Measurements from ENCODE around the gene ADSS2.

DNA sequence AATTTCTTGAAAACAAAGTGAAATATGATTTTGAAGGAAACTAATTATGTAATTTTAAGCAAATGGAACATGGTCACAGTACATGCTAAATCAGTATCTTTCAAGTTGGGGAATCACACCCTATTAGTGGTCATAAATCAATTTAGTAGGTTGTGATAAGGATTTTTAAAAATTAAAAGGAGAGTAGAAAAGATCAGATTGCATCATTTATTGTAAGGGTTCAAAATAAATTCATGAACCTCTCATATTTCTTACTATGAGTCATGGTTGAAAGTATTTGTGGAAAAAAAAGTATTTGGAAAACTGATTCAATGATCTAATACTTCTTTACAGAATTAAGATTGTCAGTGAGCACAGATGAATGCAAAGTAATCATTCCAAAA, 14.6 kb downstream of the ADSS2 start:
- TF ChIP-seq, protein P1, sequence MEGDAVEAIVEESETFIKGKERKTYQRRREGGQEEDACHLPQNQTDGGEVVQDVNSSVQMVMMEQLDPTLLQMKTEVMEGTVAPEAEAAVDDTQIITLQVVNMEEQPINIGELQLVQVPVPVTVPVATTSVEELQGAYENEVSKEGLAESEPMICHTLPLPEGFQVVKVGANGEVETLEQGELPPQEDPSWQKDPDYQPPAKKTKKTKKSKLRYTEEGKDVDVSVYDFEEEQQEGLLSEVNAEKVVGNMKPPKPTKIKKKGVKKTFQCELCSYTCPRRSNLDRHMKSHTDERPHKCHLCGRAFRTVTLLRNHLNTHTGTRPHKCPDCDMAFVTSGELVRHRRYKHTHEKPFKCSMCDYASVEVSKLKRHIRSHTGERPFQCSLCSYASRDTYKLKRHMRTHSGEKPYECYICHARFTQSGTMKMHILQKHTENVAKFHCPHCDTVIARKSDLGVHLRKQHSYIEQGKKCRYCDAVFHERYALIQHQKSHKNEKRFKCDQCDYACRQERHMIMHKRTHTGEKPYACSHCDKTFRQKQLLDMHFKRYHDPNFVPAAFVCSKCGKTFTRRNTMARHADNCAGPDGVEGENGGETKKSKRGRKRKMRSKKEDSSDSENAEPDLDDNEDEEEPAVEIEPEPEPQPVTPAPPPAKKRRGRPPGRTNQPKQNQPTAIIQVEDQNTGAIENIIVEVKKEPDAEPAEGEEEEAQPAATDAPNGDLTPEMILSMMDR (IDR thresholded peaks at IDR 0.05; ENCODE audit: borderline replicate concordance, extremely low read depth, low read length, poor library complexity, severe bottlenecking) = no peak
- no peak for TF ChIP-seq EZH2 (IDR thresholded peaks at IDR 0.05; ENCODE audit: borderline replicate concordance, low read depth, low read length, severe bottlenecking)
